GM12801 (cell line): ENCODE measurements around the gene RORB.

Experiments used
- TF ChIP-seq, protein P1 (sequence below): IDR thresholded peaks from one replicate; pipeline ENCODE4 v1.5.1; 2011; ENCODE audit warnings: control low read depth; ENCODE audit not compliant: insufficient read length; ENCODE audit errors: extremely low read depth

The RORB gene

GRCh38 chr9:74736646-74737045 lies 239.5 kb downstream of the RORB start:
- TF ChIP-seq, protein P1, sequence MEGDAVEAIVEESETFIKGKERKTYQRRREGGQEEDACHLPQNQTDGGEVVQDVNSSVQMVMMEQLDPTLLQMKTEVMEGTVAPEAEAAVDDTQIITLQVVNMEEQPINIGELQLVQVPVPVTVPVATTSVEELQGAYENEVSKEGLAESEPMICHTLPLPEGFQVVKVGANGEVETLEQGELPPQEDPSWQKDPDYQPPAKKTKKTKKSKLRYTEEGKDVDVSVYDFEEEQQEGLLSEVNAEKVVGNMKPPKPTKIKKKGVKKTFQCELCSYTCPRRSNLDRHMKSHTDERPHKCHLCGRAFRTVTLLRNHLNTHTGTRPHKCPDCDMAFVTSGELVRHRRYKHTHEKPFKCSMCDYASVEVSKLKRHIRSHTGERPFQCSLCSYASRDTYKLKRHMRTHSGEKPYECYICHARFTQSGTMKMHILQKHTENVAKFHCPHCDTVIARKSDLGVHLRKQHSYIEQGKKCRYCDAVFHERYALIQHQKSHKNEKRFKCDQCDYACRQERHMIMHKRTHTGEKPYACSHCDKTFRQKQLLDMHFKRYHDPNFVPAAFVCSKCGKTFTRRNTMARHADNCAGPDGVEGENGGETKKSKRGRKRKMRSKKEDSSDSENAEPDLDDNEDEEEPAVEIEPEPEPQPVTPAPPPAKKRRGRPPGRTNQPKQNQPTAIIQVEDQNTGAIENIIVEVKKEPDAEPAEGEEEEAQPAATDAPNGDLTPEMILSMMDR: no peak

GRCh38 chr9:74742191-74742790 lies 245.2 kb downstream of the RORB start:
- TF ChIP-seq, protein P1: no peak
